Mesangial cell (primary cell): ENCODE measurements around the gene NDUFC1. TPM values are rescaled to one million over a fixed set of nuclear protein-coding genes. Genes with fewer than 3 reads are reported as not detected.

ENCODE experiments used
- total RNA-seq: library from RNA; depleted of rRNA; stranded (reverse); fragments of >200 nt; gene quantifications from 2 replicates; pipeline ENCODE4 v1.2.3, GENCODE V29; 2015

NDUFC1 gene
- 50.0 and 59.5 TPM in 2 replicates for total RNA-seq

GRCh38 chr4:139301821-139302611 lies at the start of gene NDUFC1:
Gene NDUFC1, minus strand, starts transcription at chr4:139302477. Its CDS starts 6,679 bp downstream, at chr4:139295798.

GRCh38 chr4:139301113-139301820 lies 1.0 kb downstream of the NDUFC1 start, which contains the start of gene NAA15:
Gene NAA15, plus strand, starts transcription at chr4:139301505. Its CDS starts 273 bp downstream, at chr4:139301778.

GRCh38 chr4:139279760-139280620 lies 22.3 kb downstream of the NDUFC1 start, which contains the start of gene MGARP:
Gene MGARP, minus strand, starts transcription at chr4:139280225. Its CDS starts 67 bp downstream, at chr4:139280158.

Other genes with a start within 250 kb of the NDUFC1 start
- 14.5 and 17.6 TPM in 2 replicates for gene ELF2, start 125.3 kb downstream of the NDUFC1 start, total RNA-seq
- gene MGARP, start 22.3 kb downstream of the NDUFC1 start, total RNA-seq = 0.65 and 3.0 TPM in 2 replicates
- gene NAA15, start 972 bp downstream of the NDUFC1 start, total RNA-seq = 12.3 and 24.6 TPM in 2 replicates
- 4.2 and 8.9 TPM in 2 replicates for gene RAB33B, start 151.6 kb upstream of the NDUFC1 start, total RNA-seq